HT1080 (cell line): ENCODE data around the gene IFNL4. TPM values are rescaled to one million over a fixed set of nuclear protein-coding genes. Genes with fewer than 3 reads are reported as not detected.
"Not testable (repeated sequence)": the region's sequence is repeated elsewhere in the genome, so short reads cannot be mapped to it uniquely, and the experiment has no call there.

Experiments used
- DNase-seq: peaks from one replicate; pipeline ENCODE4 v3.0.0-alpha.2; 2015; ENCODE audit warnings: low read depth
- total RNA-seq: library from RNA; depleted of rRNA; stranded (reverse); fragments of >200 nt; shearing (Covaris generic); gene quantifications from 2 replicates; pipeline ENCODE4 v1.2.3, GENCODE V29; 2014

The IFNL4 gene
- total RNA-seq, 1 experiment from 2014 or later = not detected

- DNase-seq = no peak
These were observed 18.4 kb downstream of the IFNL4 start for GRCh38 chr19:39230096-39230764.

- DNase-seq = no peak
These were observed 23.7 kb downstream of the IFNL4 start for GRCh38 chr19:39224910-39225309.

- no peak for DNase-seq
These were observed 24.9 kb downstream of the IFNL4 start for GRCh38 chr19:39223703-39224279.

GRCh38 chr19:39219108-39219507 is 29.5 kb downstream of the IFNL4 start:
- DNase-seq = not testable (repeated sequence)

- DNase-seq = no peak
These were observed 30.2 kb downstream of the IFNL4 start for GRCh38 chr19:39218230-39219007.

GRCh38 chr19:39217094-39217493 is 31.6 kb downstream of the IFNL4 start:
- DNase-seq = no peak

- DNase-seq = not testable (repeated sequence)
These were observed 33.3 kb downstream of the IFNL4 start for GRCh38 chr19:39215323-39215722.

GRCh38 chr19:39212375-39212742 is 36.3 kb downstream of the IFNL4 start:
- peak; percentile 33 for DNase-seq

- peak; percentile 47 for DNase-seq
These were observed 36.8 kb downstream of the IFNL4 start for GRCh38 chr19:39211731-39212374.

GRCh38 chr19:39209196-39209595 is 39.5 kb downstream of the IFNL4 start:
- DNase-seq = no peak

GRCh38 chr19:39208175-39208795 is 40.4 kb downstream of the IFNL4 start:
- DNase-seq = no peak

- DNase-seq = no peak
These were observed 41.3 kb downstream of the IFNL4 start for GRCh38 chr19:39207293-39207836.

GRCh38 chr19:39206122-39206521 is 42.5 kb downstream of the IFNL4 start:
- DNase-seq = no peak

GRCh38 chr19:39205449-39205764 is 43.2 kb downstream of the IFNL4 start:
- no peak for DNase-seq

GRCh38 chr19:39203372-39204341 is 45.0 kb downstream of the IFNL4 start, which contains the start of gene SYCN:
SYCN (minus strand) TSS chr19:39204263; CDS start chr19:39204254, 9 bp downstream.
- no peak for DNase-seq

- DNase-seq = no peak
These were observed 45.7 kb downstream of the IFNL4 start for GRCh38 chr19:39202998-39203355.

- no peak for DNase-seq
These were observed 47.9 kb downstream of the IFNL4 start for GRCh38 chr19:39200803-39201115.

- DNase-seq = no peak
These were observed 48.4 kb downstream of the IFNL4 start for GRCh38 chr19:39200066-39200802.

- peak; percentile 42 for DNase-seq
These were observed 49.6 kb downstream of the IFNL4 start for GRCh38 chr19:39199025-39199424.

- no peak for DNase-seq
These were observed 50.8 kb downstream of the IFNL4 start for GRCh38 chr19:39197808-39198207.
